Right atrium auricular region (tissue), 2 donors: Measurements from ENCODE around the gene SULT1A2. TPM values are rescaled to one million over a fixed set of nuclear protein-coding genes. Genes with fewer than 3 reads are reported as not detected.
A peak's percentile ranks its signal among the peaks of the same experiment; 100 is the strongest.
"Not testable (repeated sequence)": the region's sequence is repeated elsewhere in the genome, so short reads cannot be mapped to it uniquely, and the experiment has no call there.

Source experiments
- DNase-seq: peaks from one replicate; pipeline ENCODE4 v3.0.0-alpha.2; 2019; ENCODE audit warnings: low spot score
- H3K27ac ChIP-seq, 2 donors: fragments of 200-600 bp; sonication (generic); 1 replicate in 1 of 2; 2 replicates in 1 of 2; pipeline ENCODE4 v1.5.1; 2016 to 2019
- H3K27me3 ChIP-seq, 2 donors: fragments of 200-600 bp; sonication (generic); one replicate each; pipeline versions ENCODE4 v1.5.1 to v1.6.0; 2017 to 2019
- H3K36me3 ChIP-seq: fragments of 200-600 bp; sonication (generic); one replicate; pipeline ENCODE4 v1.5.1; 2016
- H3K4me1 ChIP-seq, 2 donors: fragments of 200-600 bp; sonication (generic); one replicate each; pipeline versions ENCODE4 v1.5.1 to v1.6.0; 2017 to 2019
- H3K4me3 ChIP-seq, 2 donors: fragments of 200-600 bp; sonication (generic); 1 replicate in 1 of 2; 2 replicates in 1 of 2; pipeline ENCODE4 v1.5.1; 2017 to 2019; ENCODE audit warnings: mild to moderate bottlenecking in 1 of 2, moderate library complexity in 1 of 2
- H3K9me3 ChIP-seq, 2 donors: fragments of 200-600 bp; sonication (generic); one replicate each; pipeline ENCODE4 v1.5.1; 2019
- total RNA-seq, 2 donors: library from RNA; depleted of rRNA; stranded (reverse); fragments of >200 nt; gene quantifications; one replicate each; pipeline ENCODE4 v1.1.0, GENCODE V29; 2016
- TF ChIP-seq, protein P1 (sequence below), 2 donors: fragments of 200-600 bp; sonication (generic); IDR thresholded peaks; one replicate each; pipeline ENCODE4 v1.5.1; 2019; ENCODE audit warnings: antibody characterized with exemption in 2 of 2

Gene SULT1A2
- 1 to 10 TPM; 1.9 to 2.7 TPM for total RNA-seq

DNA sequence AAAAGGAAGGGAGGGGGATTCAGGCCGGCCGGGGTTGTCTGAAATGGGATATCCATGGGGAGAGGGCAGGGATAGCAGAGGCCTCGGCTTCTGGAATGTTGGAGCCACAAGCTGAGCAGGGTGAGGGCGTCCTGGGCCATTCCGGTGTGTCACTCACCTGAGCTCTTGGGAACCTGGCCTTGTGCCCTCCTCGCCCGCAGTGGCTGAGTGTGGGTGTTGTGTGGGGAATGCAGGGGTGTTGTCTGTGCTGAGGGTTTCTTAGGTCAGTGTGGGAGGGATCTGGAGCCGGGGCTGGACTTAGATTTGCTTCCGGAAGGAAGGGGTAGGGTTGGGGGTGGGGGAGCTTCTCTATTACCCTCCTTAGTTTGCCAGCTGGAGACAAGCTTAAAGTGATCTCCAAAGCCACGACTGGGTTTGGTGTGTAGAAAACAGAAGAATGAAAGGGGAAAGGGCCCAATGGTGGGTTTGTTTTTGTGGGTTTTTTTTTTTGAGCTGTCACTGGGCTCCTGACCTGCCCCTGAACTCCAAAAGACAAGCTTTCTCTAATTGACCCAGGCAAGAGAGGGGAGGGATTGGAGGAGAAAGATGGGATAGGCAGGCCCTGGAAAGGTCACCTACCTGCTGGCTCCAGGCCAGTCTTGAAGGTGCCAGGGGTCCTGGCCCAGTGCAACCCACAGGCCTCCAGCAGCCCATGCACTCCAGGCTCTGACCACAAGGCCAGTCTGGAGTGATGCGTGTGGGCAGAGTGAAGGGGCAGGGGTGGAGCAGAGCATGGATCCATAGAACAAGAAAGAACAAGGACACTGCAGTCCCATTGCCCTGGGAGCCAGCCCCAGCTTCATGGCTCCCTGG is at the start of gene SULT1A2:
Gene SULT1A2, minus strand, starts transcription at position 211 of the 852 bp plus-strand sequence. CDS start 1,120 bp downstream, outside the sequence.
- H3K27me3 ChIP-seq, result no peaks in the 10 kb centered on the region
- no peak for DNase-seq
- H3K4me1 ChIP-seq, result peaks cover 0 to 22% of the 10 kb centered on the region in 2 donors
- no peaks in the 10 kb centered on the region for H3K9me3 ChIP-seq
- TF ChIP-seq, protein P1, sequence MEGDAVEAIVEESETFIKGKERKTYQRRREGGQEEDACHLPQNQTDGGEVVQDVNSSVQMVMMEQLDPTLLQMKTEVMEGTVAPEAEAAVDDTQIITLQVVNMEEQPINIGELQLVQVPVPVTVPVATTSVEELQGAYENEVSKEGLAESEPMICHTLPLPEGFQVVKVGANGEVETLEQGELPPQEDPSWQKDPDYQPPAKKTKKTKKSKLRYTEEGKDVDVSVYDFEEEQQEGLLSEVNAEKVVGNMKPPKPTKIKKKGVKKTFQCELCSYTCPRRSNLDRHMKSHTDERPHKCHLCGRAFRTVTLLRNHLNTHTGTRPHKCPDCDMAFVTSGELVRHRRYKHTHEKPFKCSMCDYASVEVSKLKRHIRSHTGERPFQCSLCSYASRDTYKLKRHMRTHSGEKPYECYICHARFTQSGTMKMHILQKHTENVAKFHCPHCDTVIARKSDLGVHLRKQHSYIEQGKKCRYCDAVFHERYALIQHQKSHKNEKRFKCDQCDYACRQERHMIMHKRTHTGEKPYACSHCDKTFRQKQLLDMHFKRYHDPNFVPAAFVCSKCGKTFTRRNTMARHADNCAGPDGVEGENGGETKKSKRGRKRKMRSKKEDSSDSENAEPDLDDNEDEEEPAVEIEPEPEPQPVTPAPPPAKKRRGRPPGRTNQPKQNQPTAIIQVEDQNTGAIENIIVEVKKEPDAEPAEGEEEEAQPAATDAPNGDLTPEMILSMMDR (IDR thresholded peaks at IDR 0.05), result no peak
- H3K27ac ChIP-seq, result peak within 1 kb of the TSS in 1 of 2 donors; percentile 26
- peak within 1 kb of the TSS in 1 of 2 donors; percentile 12 for H3K4me3 ChIP-seq
- H3K36me3 ChIP-seq, result no peaks in the 10 kb centered on the region

DNA sequence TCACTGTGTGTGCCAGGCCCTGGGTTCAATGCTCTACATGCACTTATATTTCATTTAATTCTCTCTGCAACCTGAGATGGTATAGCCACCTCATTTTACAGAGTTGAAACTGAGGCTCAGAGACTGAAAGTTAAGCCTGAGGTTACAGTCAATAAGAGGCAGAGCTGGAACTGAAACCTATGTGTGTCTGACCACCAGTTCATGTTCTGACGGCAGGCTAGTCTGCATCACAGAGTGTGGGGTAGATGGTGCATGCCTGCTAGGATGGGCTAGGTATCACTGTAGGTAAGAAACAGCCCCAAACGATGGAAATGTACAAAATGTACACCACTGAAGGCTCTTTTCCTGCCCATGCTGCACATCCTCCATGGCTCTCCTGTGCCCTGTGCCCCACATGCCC is 43.1 kb upstream of the SULT1A2 start:
- H3K9me3 ChIP-seq, H3K36me3 ChIP-seq, H3K27me3 ChIP-seq, H3K27ac ChIP-seq, H3K4me3 ChIP-seq, H3K4me1 ChIP-seq, DNase-seq: not testable (repeated sequence)

GRCh38 chr16:28638359-28638758 is 41.5 kb upstream of the SULT1A2 start:
- not testable (repeated sequence) for H3K27me3 ChIP-seq, H3K27ac ChIP-seq, DNase-seq, H3K4me3 ChIP-seq, H3K4me1 ChIP-seq, H3K9me3 ChIP-seq, H3K36me3 ChIP-seq

GRCh38 chr16:28637765-28638164 is 40.9 kb upstream of the SULT1A2 start, which contains the start of gene NPIPB8:
Gene NPIPB8 (plus strand): TSS chr16:28638065. CDS start chr16:28638361, 296 bp downstream.
- not testable (repeated sequence) for H3K27ac ChIP-seq, H3K27me3 ChIP-seq, DNase-seq, H3K9me3 ChIP-seq, H3K4me3 ChIP-seq, H3K36me3 ChIP-seq, H3K4me1 ChIP-seq

- not testable (repeated sequence) for H3K27me3 ChIP-seq, H3K27ac ChIP-seq, DNase-seq, H3K36me3 ChIP-seq, H3K4me3 ChIP-seq, H3K9me3 ChIP-seq, H3K4me1 ChIP-seq
Observed at GRCh38 chr16:28636093-28636823, 39.4 kb upstream of the SULT1A2 start.

DNA sequence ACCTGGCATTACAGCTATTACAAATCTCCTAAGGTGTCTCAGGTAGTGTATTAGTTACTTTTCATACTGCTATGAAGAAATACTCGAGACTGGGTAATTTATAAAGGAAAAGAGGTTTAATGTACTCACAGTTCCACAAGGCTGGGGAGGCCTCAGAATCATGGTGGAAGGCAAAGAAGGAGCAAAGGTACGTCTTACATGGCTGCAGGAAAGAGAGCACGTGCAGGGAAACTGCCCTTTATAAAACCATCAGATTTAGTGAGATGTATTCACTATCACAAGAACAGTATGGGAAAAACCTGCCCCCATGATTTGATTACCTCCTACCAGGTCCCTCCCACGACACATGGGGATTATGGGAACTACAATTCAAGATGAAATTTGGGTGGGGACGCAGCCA is 34.1 kb upstream of the SULT1A2 start:
- H3K27me3 ChIP-seq, H3K27ac ChIP-seq, H3K4me1 ChIP-seq, H3K9me3 ChIP-seq, DNase-seq, H3K36me3 ChIP-seq, H3K4me3 ChIP-seq: not testable (repeated sequence)

GRCh38 chr16:28623172-28623711 is 26.4 kb upstream of the SULT1A2 start:
- Histone ChIP-seq H3K27me3 (no peaks in the 10 kb centered on the region), H3K4me3 (peak overlapping the region; percentile 37 to 60), H3K4me1 (peaks cover 0 to 7% of the 10 kb centered on the region in 2 donors), H3K36me3 (no peaks in the 10 kb centered on the region), H3K9me3 (no peaks in the 10 kb centered on the region), H3K27ac (peak overlapping the region; percentile 55 to 62)
- TF ChIP-seq, protein P1 (IDR thresholded peaks at IDR 0.05), result no peak
- no peak for DNase-seq

GRCh38 chr16:28622532-28623171 is 25.8 kb upstream of the SULT1A2 start:
- peak overlapping the region; percentile 55 to 62 for H3K27ac ChIP-seq

More at GRCh38 chr16:28622532-28623171, 25.8 kb upstream of the SULT1A2 start:
- not testable (repeated sequence) for H3K27me3 ChIP-seq, H3K36me3 ChIP-seq, H3K9me3 ChIP-seq, DNase-seq, H3K4me1 ChIP-seq
- H3K4me3 ChIP-seq, result peak overlapping the region; percentile 37 to 60
